GDM1 (cell line): Measurements from ENCODE around the gene WDR72.
"Not testable (repeated sequence)": the region's sequence is repeated elsewhere in the genome, so short reads cannot be mapped to it uniquely, and the experiment has no call there.

Experiments
- DNase-seq: peaks from one replicate; lab custom pipeline; 2025; lab: John Stamatoyannopoulos, UW

Gene WDR72

GRCh38 chr15:53759411-53759931 lies at the start of gene WDR72:
WDR72 (minus strand) TSS chr15:53759663; CDS start chr15:53733149, 26,514 bp downstream.
- no peak for DNase-seq

- no peak for DNase-seq
Measured at GRCh38 chr15:53808058-53808706, 48.7 kb upstream of the WDR72 start.

GRCh38 chr15:53807501-53807900 lies 48.0 kb upstream of the WDR72 start:
- no peak for DNase-seq

- DNase-seq = no peak
Measured at GRCh38 chr15:53802672-53803071, 43.2 kb upstream of the WDR72 start.

- no peak for DNase-seq
Measured at GRCh38 chr15:53791581-53791980, 32.1 kb upstream of the WDR72 start.

- DNase-seq = no peak
Measured at GRCh38 chr15:53789654-53790375, 30.4 kb upstream of the WDR72 start.

- no peak for DNase-seq
Measured at GRCh38 chr15:53786401-53786800, 26.9 kb upstream of the WDR72 start.

GRCh38 chr15:53785241-53785640 lies 25.8 kb upstream of the WDR72 start:
- DNase-seq = not testable (repeated sequence)

GRCh38 chr15:53762916-53763315 lies 3.5 kb upstream of the WDR72 start:
- no peak for DNase-seq

- DNase-seq = no peak
Measured at GRCh38 chr15:53758412-53758811, 1.1 kb downstream of the WDR72 start.

GRCh38 chr15:53757906-53758305 lies 1.6 kb downstream of the WDR72 start:
- no peak for DNase-seq

- DNase-seq = no peak
Measured at GRCh38 chr15:53753813-53754212, 5.7 kb downstream of the WDR72 start.

GRCh38 chr15:53752406-53752805 lies 7.1 kb downstream of the WDR72 start:
- no peak for DNase-seq

GRCh38 chr15:53747501-53748068 lies 11.9 kb downstream of the WDR72 start:
- DNase-seq = no peak

GRCh38 chr15:53746101-53746500 lies 13.4 kb downstream of the WDR72 start:
- DNase-seq = no peak

GRCh38 chr15:53739651-53740050 lies 19.8 kb downstream of the WDR72 start:
- no peak for DNase-seq

- no peak for DNase-seq
Measured at GRCh38 chr15:53739187-53739586, 20.3 kb downstream of the WDR72 start.

- DNase-seq = no peak
Measured at GRCh38 chr15:53721334-53722087, 38.0 kb downstream of the WDR72 start.

- DNase-seq = no peak
Measured at GRCh38 chr15:53716909-53717876, 42.3 kb downstream of the WDR72 start.

GRCh38 chr15:53713218-53713617 lies 46.2 kb downstream of the WDR72 start:
- no peak for DNase-seq

GRCh38 chr15:53710906-53711305 lies 48.6 kb downstream of the WDR72 start:
- DNase-seq = no peak
